ENCODE measurements around the gene CCDC85B.

GRCh38 chr11:65854161-65854592 lies 36.3 kb upstream of the CCDC85B start:
- TF ChIP-seq POLR2A (IDR thresholded peaks at IDR 0.05; ENCODE audit: low read depth, low read length) (no peak; the same call in 1 of the 2 replicates), POLR2AphosphoS5 (IDR thresholded peaks at IDR 0.05; ENCODE audit: low read depth, low read length) (peak; percentile 27; the same call in 1 of the 2 replicates), TAF1 (IDR thresholded peaks at IDR 0.05; ENCODE audit: low read depth, low read length) (no peak), SPI1 (IDR thresholded peaks at IDR 0.05; ENCODE audit: low read depth, low read length) (no peak)
